Measurements from ENCODE around the gene ELMO1.

The ELMO1 gene

GRCh38 chr7:37198041-37198905, 250.4 kb downstream of the ELMO1 start:
- Mint-ChIP-seq H3K9me3 (no peaks in the 10 kb centered on the region), H3K4me1 (ENCODE audit: low read depth in 2 of 2) (peaks cover 0 to 6% of the 10 kb centered on the region in 2 donors), H3K27ac (no peak overlapping the region), H3K27me3 (no peaks in the 10 kb centered on the region), H3K36me3 (ENCODE audit: insufficient read depth) (peaks cover 9% of the 10 kb centered on the region), H3K4me3 (no peak overlapping the region)
- DNase-seq (no peak), ATAC-seq (replicated peaks) (no peak)

GRCh38 chr7:37197108-37197507, 251.6 kb downstream of the ELMO1 start:
- Mint-ChIP-seq H3K36me3 (ENCODE audit: insufficient read depth) (peaks cover 6% of the 10 kb centered on the region), H3K4me3 (no peak overlapping the region), H3K4me1 (ENCODE audit: low read depth in 2 of 2) (peaks cover 0 to 6% of the 10 kb centered on the region in 2 donors), H3K27ac (no peak overlapping the region), H3K27me3 (no peaks in the 10 kb centered on the region), H3K9me3 (no peaks in the 10 kb centered on the region)
- DNase-seq (no peak), ATAC-seq (replicated peaks) (no peak)

GRCh38 chr7:37196676-37197075, 252.0 kb downstream of the ELMO1 start:
- Mint-ChIP-seq H3K27me3 (no peaks in the 10 kb centered on the region), H3K4me1 (ENCODE audit: low read depth in 2 of 2) (peaks cover 0 to 6% of the 10 kb centered on the region in 2 donors), H3K27ac (no peak overlapping the region)

DNA sequence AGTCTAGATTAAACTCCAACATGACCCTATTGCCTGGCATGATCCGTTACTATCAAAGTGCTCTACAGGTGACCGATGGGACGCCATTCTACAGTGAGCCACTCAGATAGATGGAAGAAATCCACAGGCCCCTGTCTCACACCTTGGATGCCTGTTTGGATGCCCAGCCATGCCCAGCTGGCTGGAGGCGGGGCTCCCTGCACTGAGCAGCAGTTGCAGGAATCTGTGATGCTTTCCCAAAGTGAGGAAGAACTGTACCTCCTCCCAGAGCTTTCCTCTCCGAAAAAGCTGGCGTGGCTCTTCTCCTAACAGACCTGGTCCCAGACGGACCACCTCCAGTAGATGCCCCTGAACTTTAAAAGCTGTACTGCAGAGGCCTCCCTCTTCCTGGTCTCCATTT, 253.3 kb downstream of the ELMO1 start:
- Mint-ChIP-seq H3K4me3 (no peak overlapping the region), H3K9me3 (no peaks in the 10 kb centered on the region), H3K27me3 (no peaks in the 10 kb centered on the region), H3K27ac (peak overlapping the region; percentile 46 to 59), H3K4me1 (ENCODE audit: low read depth in 2 of 2) (peaks cover 0 to 6% of the 10 kb centered on the region in 2 donors), H3K36me3 (ENCODE audit: insufficient read depth) (peaks cover 21% of the 10 kb centered on the region)
- ATAC-seq (replicated peaks) (no peak), DNase-seq (no peak)

More at GRCh38 chr7:37196676-37197075, 252.0 kb downstream of the ELMO1 start:
- H3K36me3 Mint-ChIP-seq (ENCODE audit: insufficient read depth), result peaks cover 9% of the 10 kb centered on the region
- ATAC-seq (replicated peaks), result no peak
- no peaks in the 10 kb centered on the region for H3K9me3 Mint-ChIP-seq
- no peak overlapping the region for H3K4me3 Mint-ChIP-seq
- no peak for DNase-seq

GRCh38 chr7:37194943-37195342, 253.7 kb downstream of the ELMO1 start:
- H3K4me3 Mint-ChIP-seq, result no peak overlapping the region
- H3K9me3 Mint-ChIP-seq, result no peaks in the 10 kb centered on the region
- peak overlapping the region in 1 of 2 donors; percentile 46 for H3K27ac Mint-ChIP-seq
- no peak for ATAC-seq (replicated peaks)
- no peak for DNase-seq
- peaks cover 0 to 6% of the 10 kb centered on the region in 2 donors for H3K4me1 Mint-ChIP-seq (ENCODE audit: low read depth in 2 of 2)
- no peaks in the 10 kb centered on the region for H3K27me3 Mint-ChIP-seq
- peaks cover 21% of the 10 kb centered on the region for H3K36me3 Mint-ChIP-seq (ENCODE audit: insufficient read depth)

- H3K4me3 Mint-ChIP-seq, result no peak overlapping the region
- peaks cover 21% of the 10 kb centered on the region for H3K36me3 Mint-ChIP-seq (ENCODE audit: insufficient read depth)
- no peak for ATAC-seq (replicated peaks)
- H3K27ac Mint-ChIP-seq, result no peak overlapping the region
- DNase-seq, result no peak
- H3K4me1 Mint-ChIP-seq (ENCODE audit: low read depth in 2 of 2), result peaks cover 0 to 6% of the 10 kb centered on the region in 2 donors
- no peaks in the 10 kb centered on the region for H3K9me3 Mint-ChIP-seq
- H3K27me3 Mint-ChIP-seq, result no peaks in the 10 kb centered on the region
Observed at GRCh38 chr7:37193775-37194135, 254.9 kb downstream of the ELMO1 start.

- DNase-seq (no peak), ATAC-seq (replicated peaks) (no peak)
- no peak overlapping the region for H3K27ac Mint-ChIP-seq
- peaks cover 0 to 6% of the 10 kb centered on the region in 2 donors for H3K4me1 Mint-ChIP-seq (ENCODE audit: low read depth in 2 of 2)
- H3K9me3 Mint-ChIP-seq, result no peaks in the 10 kb centered on the region
- H3K27me3 Mint-ChIP-seq, result no peaks in the 10 kb centered on the region
- no peak overlapping the region for H3K4me3 Mint-ChIP-seq
- peaks cover 21% of the 10 kb centered on the region for H3K36me3 Mint-ChIP-seq (ENCODE audit: insufficient read depth)
Observed at GRCh38 chr7:37193087-37193774, 255.4 kb downstream of the ELMO1 start.

DNA sequence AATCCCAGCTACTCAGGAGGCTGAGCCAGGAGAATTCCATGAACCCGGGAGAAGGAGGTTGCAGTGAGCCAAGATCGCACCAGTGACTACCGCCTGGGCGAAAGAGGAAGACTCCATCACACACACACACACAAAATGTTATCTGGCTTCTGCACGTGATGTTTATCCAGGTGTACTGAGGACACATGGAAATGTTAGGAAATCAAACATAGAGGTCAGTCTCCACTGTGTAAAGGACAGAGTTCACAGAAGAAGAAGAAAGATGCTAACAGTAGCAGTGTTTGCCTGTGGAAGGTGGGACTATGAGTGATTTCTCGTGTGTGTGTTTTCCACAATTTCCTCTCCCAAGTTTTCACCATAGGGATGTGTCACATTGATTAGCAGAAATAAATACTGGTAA, 256.9 kb downstream of the ELMO1 start:
- Mint-ChIP-seq H3K27me3 (no peaks in the 10 kb centered on the region), H3K4me3 (no peak overlapping the region), H3K36me3 (ENCODE audit: insufficient read depth) (peaks cover 17% of the 10 kb centered on the region), H3K27ac (peak overlapping the region in 1 of 2 donors; percentile 31), H3K9me3 (no peaks in the 10 kb centered on the region), H3K4me1 (ENCODE audit: low read depth in 2 of 2) (peaks cover 0 to 6% of the 10 kb centered on the region in 2 donors)
- no peak for ATAC-seq (replicated peaks)
- no peak for DNase-seq

DNA sequence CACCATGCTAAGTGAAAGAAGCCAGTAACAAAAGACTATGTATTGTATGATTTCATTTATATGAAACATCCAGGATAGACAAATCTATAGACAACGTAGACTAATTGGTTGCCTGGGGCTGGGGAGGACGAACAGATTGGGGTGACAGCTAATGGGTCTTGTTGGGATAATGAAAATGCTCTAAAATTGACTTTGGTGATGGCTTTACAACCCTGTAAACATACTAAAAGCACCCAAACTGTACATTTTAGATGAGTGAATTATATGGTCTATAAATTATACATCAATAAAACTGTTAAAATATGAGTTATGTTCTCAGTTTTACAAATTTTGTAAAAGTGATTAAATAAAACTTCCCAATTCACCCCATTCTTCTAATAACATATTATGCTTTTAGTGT, 261.5 kb downstream of the ELMO1 start:
- Mint-ChIP-seq H3K9me3 (no peaks in the 10 kb centered on the region), H3K4me3 (no peak overlapping the region), H3K36me3 (ENCODE audit: insufficient read depth) (peaks cover 15% of the 10 kb centered on the region), H3K27me3 (no peaks in the 10 kb centered on the region), H3K4me1 (ENCODE audit: low read depth in 2 of 2) (no peaks in the 10 kb centered on the region), H3K27ac (peak overlapping the region in 1 of 2 donors; percentile 9)
- DNase-seq (no peak), ATAC-seq (replicated peaks) (no peak)

DNA sequence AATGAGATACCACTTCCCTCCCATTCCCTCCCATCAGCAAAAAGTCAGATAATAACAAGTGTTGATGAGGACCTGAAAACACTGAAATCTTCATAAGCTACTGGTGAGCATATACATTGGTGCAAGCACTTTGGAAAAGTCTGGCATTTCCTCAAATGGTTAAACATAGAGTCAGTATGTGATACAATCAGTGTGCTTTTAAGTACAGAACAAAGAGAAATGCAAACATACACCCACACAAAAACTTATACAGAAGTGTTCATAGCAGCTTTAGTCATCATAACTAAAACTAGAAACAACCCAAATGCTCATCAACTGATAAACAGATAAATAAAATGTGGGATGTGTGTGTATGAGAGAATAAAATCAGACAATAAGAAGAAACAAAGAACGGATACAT, 261.9 kb downstream of the ELMO1 start:
- no peak for DNase-seq
- H3K36me3 Mint-ChIP-seq (ENCODE audit: insufficient read depth), result peaks cover 12% of the 10 kb centered on the region
- H3K9me3 Mint-ChIP-seq, result no peaks in the 10 kb centered on the region
- no peaks in the 10 kb centered on the region for H3K27me3 Mint-ChIP-seq
- no peak for ATAC-seq (replicated peaks)
- H3K27ac Mint-ChIP-seq, result peak overlapping the region in 1 of 2 donors; percentile 9
- H3K4me3 Mint-ChIP-seq, result no peak overlapping the region
- no peaks in the 10 kb centered on the region for H3K4me1 Mint-ChIP-seq (ENCODE audit: low read depth in 2 of 2)

DNA sequence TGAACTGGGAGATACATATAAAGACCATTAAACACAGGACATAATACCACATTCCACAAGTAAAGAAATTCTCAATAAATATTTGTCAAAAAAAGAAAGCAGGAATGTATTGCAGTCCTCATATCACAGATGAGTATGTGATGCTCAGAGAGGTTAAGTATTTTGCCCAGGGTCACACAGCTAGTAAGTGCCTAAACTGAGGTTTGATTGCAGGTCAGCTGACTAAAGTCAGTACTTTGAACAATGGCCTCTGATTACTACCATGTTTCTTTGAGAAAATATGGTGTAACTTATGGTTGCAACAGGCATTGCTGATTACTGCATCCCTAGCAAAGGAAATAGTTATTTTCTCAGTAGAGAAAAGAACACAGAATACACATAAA, 267.1 kb downstream of the ELMO1 start:
- DNase-seq (no peak), ATAC-seq (replicated peaks) (no peak)
- Mint-ChIP-seq H3K4me3 (no peak overlapping the region), H3K36me3 (ENCODE audit: insufficient read depth) (peaks cover 3% of the 10 kb centered on the region), H3K27me3 (no peaks in the 10 kb centered on the region), H3K4me1 (ENCODE audit: low read depth in 2 of 2) (peaks cover 0 to 5% of the 10 kb centered on the region in 2 donors), H3K9me3 (no peaks in the 10 kb centered on the region), H3K27ac (peak overlapping the region in 1 of 2 donors; percentile 63)

GRCh38 chr7:37180828-37181549, 267.7 kb downstream of the ELMO1 start:
- Mint-ChIP-seq H3K36me3 (ENCODE audit: insufficient read depth) (peaks cover 3% of the 10 kb centered on the region), H3K4me3 (no peak overlapping the region), H3K4me1 (ENCODE audit: low read depth in 2 of 2) (peaks cover 4 to 5% of the 10 kb centered on the region in 2 donors), H3K27me3 (no peaks in the 10 kb centered on the region), H3K9me3 (no peaks in the 10 kb centered on the region), H3K27ac (peak overlapping the region in 1 of 2 donors; percentile 63)
- DNase-seq (no peak), ATAC-seq (replicated peaks) (no peak)

DNA sequence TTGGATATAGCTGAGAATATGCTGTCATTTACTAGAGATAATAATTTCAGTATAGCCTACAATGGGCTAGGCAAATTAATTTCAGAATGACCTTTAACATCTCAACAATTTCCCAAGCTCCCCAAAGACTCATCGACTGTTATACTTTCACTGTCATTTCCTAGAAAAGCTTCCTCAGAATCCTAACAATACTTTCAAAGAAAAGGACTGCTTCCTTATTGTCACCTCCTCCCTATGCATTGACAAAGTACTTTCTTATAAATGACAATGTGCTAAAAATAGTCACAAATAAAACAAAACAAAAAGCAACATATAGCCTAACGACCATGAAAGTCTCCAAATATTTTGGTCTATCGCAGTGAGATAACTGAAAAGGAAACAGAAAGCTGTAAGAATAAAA, 272.6 kb downstream of the ELMO1 start:
- peaks cover 6% of the 10 kb centered on the region for H3K36me3 Mint-ChIP-seq (ENCODE audit: insufficient read depth)
- peaks cover 4 to 7% of the 10 kb centered on the region in 2 donors for H3K4me1 Mint-ChIP-seq (ENCODE audit: low read depth in 2 of 2)
- no peaks in the 10 kb centered on the region for H3K27me3 Mint-ChIP-seq
- H3K4me3 Mint-ChIP-seq, result no peak overlapping the region
- no peak overlapping the region for H3K27ac Mint-ChIP-seq
- no peak for ATAC-seq (replicated peaks)
- DNase-seq, result no peak
- no peaks in the 10 kb centered on the region for H3K9me3 Mint-ChIP-seq

Data from effector memory CD8-positive, alpha-beta T cell (primary cell).